K562 (cell line): ENCODE results near the gene RHBDD1. TPM values are rescaled to one million over a fixed set of nuclear protein-coding genes. Genes with fewer than 3 reads are reported as not detected.

Source experiments
- ATAC-seq: fragments of 200-7000 bp; cut with Tn5 transposase; 3 replicates; pipeline ENCODE4 v1.9.1; 2020; ENCODE audit warnings: moderate library complexity
- BruUV-seq: library from RNA; stranded (reverse); fragments of 400-500 nt; replicated peaks from 2 replicates; lab custom pipeline; 2021; lab: Mats Ljungman, UMichigan
- CTCF ChIA-PET: fragments of 300-600 bp; formaldehyde crosslinking; extraction: SDS; loops from one replicate; lab custom pipeline; 2021; ENCODE audit warnings: low intra/inter-chr PET ratio; lab: Yijun Ruan, JAX
- POLR2A ChIA-PET: fragments of 300-600, 350-650 bp; sonication (Branson Sonifier 250); formaldehyde crosslinking; extraction: SDS; loops from one replicate; lab custom pipeline; 2021; ENCODE audit warnings: antibody characterized with exemption, inconsistent platforms; lab: Yijun Ruan, JAX
- DNase-seq, 4 experiments: peaks; one replicate each; pipeline versions ENCODE4 v3.0.0 to v3.0.0-alpha.2; 2011 to 2018; ENCODE audit warnings: low spot score in 3 of 4, mixed read lengths in 3 of 4; ENCODE audit errors: extremely low read depth in 1 of 4
- FAIRE-seq: peaks from 2 replicates; lab custom pipeline; 2011; peaks lifted over from hg19 to GRCh38; lab: Jason Lieb, UNC
- H2AFZ ChIP-seq: 2 replicates; pipeline ENCODE4 v1.6.0; 2011; ENCODE audit warnings: low read depth, low read length, control low read depth, inconsistent platforms
- H3K27ac ChIP-seq: fragments of 200-600 bp; 3 replicates; pipeline ENCODE4 v1.8.0; 2011; ENCODE audit warnings: low read depth, mild to moderate bottlenecking, control low read depth, inconsistent platforms, low read length, moderate library complexity, mixed read lengths; ENCODE audit errors: extremely low read depth
- H3K27me3 ChIP-seq, 2 experiments: fragments of 300-600 bp in 1 of 2; 2 replicates in 1 of 2; 3 replicates in 1 of 2; pipeline versions ENCODE4 v1.6.0 to v1.8.0; 2011; ENCODE audit warnings: inconsistent platforms in 2 of 2, low read length in 2 of 2, mild to moderate bottlenecking in 1 of 2, mixed read lengths in 1 of 2, moderate library complexity in 1 of 2; ENCODE audit not compliant: control insufficient read depth in 2 of 2, insufficient read depth in 2 of 2
- H3K36me3 ChIP-seq: fragments of 300-600 bp; 3 replicates; pipeline ENCODE4 v1.8.0; 2011; ENCODE audit warnings: mild to moderate bottlenecking, low read length, inconsistent platforms; ENCODE audit not compliant: control insufficient read depth, insufficient read depth
- H3K4me1 ChIP-seq, 2 experiments: fragments of 200-600 bp in 1 of 2; replicated peaks in 1 of 2; 2 replicates in 1 of 2; 3 replicates in 1 of 2; pipeline versions ENCODE4 v1.5.1 to v1.8.0; 2011; ENCODE audit warnings: inconsistent platforms in 2 of 2, low read length in 2 of 2, mild to moderate bottlenecking in 1 of 2, mixed read lengths in 1 of 2, moderate library complexity in 1 of 2; ENCODE audit not compliant: control insufficient read depth in 2 of 2, insufficient read depth in 2 of 2
- H3K4me2 ChIP-seq: 2 replicates; pipeline ENCODE4 v1.6.1; 2011; ENCODE audit warnings: low read length, control low read depth, inconsistent platforms, mixed read lengths; ENCODE audit not compliant: insufficient read depth
- H3K4me3 ChIP-seq: fragments of 200-600 bp; sonication (generic), shearing (Covaris generic); 2 replicates; pipeline ENCODE4 v1.5.1; 2016; ENCODE audit warnings: control low read depth, inconsistent platforms
- H3K79me2 ChIP-seq: fragments of 200-600 bp; 3 replicates; pipeline ENCODE4 v1.8.0; 2011; ENCODE audit warnings: low read length, inconsistent platforms; ENCODE audit not compliant: control insufficient read depth, insufficient read depth
- H3K9ac ChIP-seq, 2 experiments: 2 replicates each; pipeline versions ENCODE4 v1.6.0 to v1.6.1; 2011; ENCODE audit warnings: low read depth in 2 of 2, low read length in 2 of 2, control low read depth in 1 of 2, inconsistent platforms in 1 of 2, mild to moderate bottlenecking in 1 of 2, mixed read lengths in 1 of 2; ENCODE audit not compliant: insufficient read depth in 1 of 2
- H3K9me1 ChIP-seq: one replicate; pipeline ENCODE4 v1.6.0; 2011; ENCODE audit warnings: inconsistent platforms, mild to moderate bottlenecking, low read length, moderate library complexity; ENCODE audit not compliant: control insufficient read depth, insufficient read depth
- H3K9me3 ChIP-seq: replicated peaks from 2 replicates; pipeline ENCODE4 v1.5.1; 2011; ENCODE audit warnings: low read depth, low read length, inconsistent platforms; ENCODE audit not compliant: control insufficient read depth, insufficient read depth
- H4K20me1 ChIP-seq: replicated peaks from 2 replicates; pipeline ENCODE4 v1.6.1; 2011; ENCODE audit warnings: low read length, inconsistent platforms, mixed read lengths; ENCODE audit not compliant: control insufficient read depth, insufficient read depth
- BRF2 ChIP-seq: IDR thresholded peaks from 3 replicates; pipeline ENCODE4 v1.6.1; 2011; ENCODE audit warnings: borderline replicate concordance, mild to moderate bottlenecking; ENCODE audit not compliant: insufficient read length, insufficient read depth
- CTCFL ChIP-seq: IDR thresholded peaks from 2 replicates; pipeline ENCODE4 v1.6.1; 2011; ENCODE audit warnings: borderline replicate concordance, low read depth, mild to moderate bottlenecking, moderate library complexity, low read length; ENCODE audit not compliant: insufficient read depth, poor library complexity, severe bottlenecking
- E4F1 ChIP-seq: fragments of 250-450 bp; sonication (Bioruptor Pico); IDR thresholded peaks from 2 replicates; pipeline ENCODE4 v1.5.0; 2021; ENCODE audit warnings: mild to moderate bottlenecking, borderline replicate concordance
- KLF16 ChIP-seq: IDR thresholded peaks from 2 replicates; pipeline ENCODE4 v1.6.1; 2016; ENCODE audit warnings: antibody characterized with exemption
- MCM2 ChIP-seq: fragments of 450-650 bp; IDR thresholded peaks from 2 replicates; pipeline ENCODE4 v1.6.1; 2017; ENCODE audit warnings: low read depth, mild to moderate bottlenecking
- POLR2B ChIP-seq: fragments of 450-650 bp; IDR thresholded peaks from 2 replicates; pipeline ENCODE4 v1.6.1; 2018; ENCODE audit warnings: low read depth; ENCODE audit not compliant: partially characterized antibody
- PRMT5 ChIP-seq: sonication (generic); formaldehyde crosslinking; IDR thresholded peaks from 2 replicates; pipeline ENCODE4 v1.5.0; 2020; ENCODE audit warnings: missing genetic modification reagents
- RERE ChIP-seq: sonication (generic); formaldehyde crosslinking; IDR thresholded peaks from 2 replicates; pipeline ENCODE4 v1.8.0; 2023; ENCODE audit warnings: missing genetic modification reagents, mild to moderate bottlenecking, borderline replicate concordance
- WHSC1 ChIP-seq: IDR thresholded peaks from one replicate; pipeline ENCODE4 v1.6.1; 2012; ENCODE audit warnings: low read length, control low read depth, inconsistent platforms
- ZSCAN29 ChIP-seq: fragments of 450-650 bp; IDR thresholded peaks from 2 replicates; pipeline ENCODE4 v1.6.1; 2017
- WGBS: fragments of 100-300 bp; shearing (Covaris generic); methylation state at CpG from one replicate; pipeline ENCODE4 v1.1.6; 2016; ENCODE audit warnings: low coverage, mixed read lengths; ENCODE audit not compliant: insufficient coverage; ENCODE audit errors: missing lambda C conversion rate; 5-methylcytosine and 5-hydroxymethylcytosine counted together
- in situ Hi-C: fragments of 300-500 bp; cut with MboI; formaldehyde crosslinking; loops from 4 replicates; pipeline ENCODE4 v1.15.0; 2018; ENCODE audit warnings: inconsistent platforms, mixed read lengths
- intact Hi-C: fragments of 100-400 bp; cut with micrococcal nuclease; formaldehyde crosslinking; loops from 2 replicates; pipeline ENCODE4 v1.14.2; 2022
- polyA plus RNA-seq, 8 experiments: library from polyadenylated mRNA; depleted of rRNA in 4 of 8; stranded (reverse) in 5 of 8; unstranded in 3 of 8; fragments of >200 nt; fragmentation: Nextera tagmentation in 2 of 8; fragmentation: Illumina TruSeq in 1 of 8; extraction: Ambion mirVana in 2 of 8; extraction: Trizol in 1 of 8; gene quantifications; 2 replicates each; pipeline versions ENCODE4 v1.2.1 to v1.2.3, GENCODE V29; 2011 to 2014; ENCODE audit warnings: inconsistent platforms in 1 of 8, missing spikeins in 1 of 8
- total RNA-seq, 7 experiments: library from RNA; depleted of rRNA in 6 of 7; stranded (reverse); fragments of >200 nt in 6 of 7; fragmentation: Illumina TruSeq in 2 of 7; extraction: Trizol in 2 of 7; gene quantifications; 2 replicates each; pipeline versions ENCODE4 v1.2.1 to v1.2.3, GENCODE V29; 2011 to 2021; ENCODE audit warnings: low replicate concordance in 1 of 7

The RHBDD1 gene
- total and polyA plus RNA-seq, 9 of the 15 experiments (the other 6 are each of a cell fraction or from before 2014, with no cell fraction given) = 4.8 to 34.8 (median 15.6) TPM

- Histone ChIP-seq H4K20me1 (no peaks in the 10 kb centered on the region), H3K27me3 (peaks cover 0 to 4% of the 10 kb centered on the region in 2 experiments; a peak in 2 of 5 replicates), H3K9me1 (no peaks in the 10 kb centered on the region), H3K36me3 (no peaks in the 10 kb centered on the region), H2AFZ (no peak overlapping the region), H3K27ac (no peak overlapping the region), H3K79me2 (no peaks in the 10 kb centered on the region), H3K4me2 (no peak overlapping the region), H3K4me1 (no peaks in the 10 kb centered on the region), H3K4me3 (no peak overlapping the region), H3K9me3 (no peaks in the 10 kb centered on the region), H3K9ac (no peak overlapping the region)
- WGBS = 0% methylated on average over 1 of the region's 3 CpGs
- BruUV-seq = no TSS peak
- in situ Hi-C loops (no loop called here), intact Hi-C loops (no loop called here)
- no peak for FAIRE-seq
- no peak for ATAC-seq
- POLR2A ChIA-PET = no interaction called here
- TF ChIP-seq ZSCAN29 = no peak
- no peak for TF ChIP-seq RERE (CRISPR knock-in tag)
- TF ChIP-seq KLF16 = no peak
- TF ChIP-seq MCM2 = no peak
- TF ChIP-seq WHSC1 = no peak
- no peak for TF ChIP-seq CTCFL
- TF ChIP-seq E4F1 (CRISPR knock-in tag) = no peak
- no peak for TF ChIP-seq POLR2B
- TF ChIP-seq PRMT5 = no peak
- TF ChIP-seq BRF2 = no peak
- CTCF ChIA-PET = no interaction called here
- DNase-seq = no peak
These were observed 174.6 kb downstream of the RHBDD1 start for GRCh38 chr2:227010433-227010832.
